ENCODE data around the gene PDCD7. TPM values are rescaled to one million over a fixed set of nuclear protein-coding genes. Genes with fewer than 3 reads are reported as not detected.
"Not testable (repeated sequence)": the region's sequence is repeated elsewhere in the genome, so short reads cannot be mapped to it uniquely, and the experiment has no call there.

PDCD7 gene
- total RNA-seq, 1 donor from 2014 or later, result 16.6 TPM

- DNase-seq (ENCODE audit: extremely low read depth, low read depth, low spot score), result no peak
Measured at GRCh38 chr15:65076486-65077290, 56.9 kb downstream of the PDCD7 start, which contains the start of gene KBTBD13. KBTBD13 (plus strand) TSS chr15:65076746; CDS start chr15:65076816, 70 bp downstream.

GRCh38 chr15:65075607-65076395 lies 57.8 kb downstream of the PDCD7 start:
- not testable (repeated sequence) for DNase-seq (ENCODE audit: extremely low read depth, low read depth, low spot score)

GRCh38 chr15:65074946-65075345 lies 58.7 kb downstream of the PDCD7 start:
- not testable (repeated sequence) for DNase-seq (ENCODE audit: extremely low read depth, low read depth, low spot score)

GRCh38 chr15:65072617-65073016 lies 61.0 kb downstream of the PDCD7 start:
- DNase-seq (ENCODE audit: extremely low read depth, low read depth, low spot score), result no peak

- DNase-seq (ENCODE audit: extremely low read depth, low read depth, low spot score), result no peak
Measured at GRCh38 chr15:65072027-65072426, 61.6 kb downstream of the PDCD7 start.

- DNase-seq (ENCODE audit: extremely low read depth, low read depth, low spot score), result no peak
Measured at GRCh38 chr15:65071381-65071811, 62.2 kb downstream of the PDCD7 start.

- no peak for DNase-seq (ENCODE audit: extremely low read depth, low read depth, low spot score)
Measured at GRCh38 chr15:65069779-65070546, 63.6 kb downstream of the PDCD7 start.

GRCh38 chr15:65069179-65069578 lies 64.4 kb downstream of the PDCD7 start:
- no peak for DNase-seq (ENCODE audit: extremely low read depth, low read depth, low spot score)

GRCh38 chr15:65068403-65068788 lies 65.2 kb downstream of the PDCD7 start:
- DNase-seq (ENCODE audit: extremely low read depth, low read depth, low spot score), result no peak

GRCh38 chr15:65067645-65068402 lies 65.8 kb downstream of the PDCD7 start, which contains the start of gene RASL12:
RASL12 (minus strand) TSS chr15:65067991; CDS start chr15:65067835, 156 bp downstream.
- no peak for DNase-seq (ENCODE audit: extremely low read depth, low read depth, low spot score)

Other genes starting within 250 kb of the PDCD7 start
- 0.58 and 6.2 TPM in 2 replicates for gene ANKDD1A, start 221.9 kb downstream of the PDCD7 start, total RNA-seq
- 97.1 and 102 TPM in 2 replicates for gene SPG21, start 143.9 kb downstream of the PDCD7 start, total RNA-seq
- 18.2 and 22.4 TPM in 2 replicates for gene MTFMT, start 104.2 kb downstream of the PDCD7 start, total RNA-seq
- gene SLC51B, start 88.4 kb downstream of the PDCD7 start, total RNA-seq, result not detected in 2 replicates
- not detected in 2 replicates for gene RASL12, start 65.8 kb downstream of the PDCD7 start, total RNA-seq
- gene KBTBD13, start 57.1 kb downstream of the PDCD7 start, total RNA-seq, result not detected in 2 replicates
- 0.53 and 1.6 TPM in 2 replicates for gene UBAP1L, start 18.6 kb downstream of the PDCD7 start, total RNA-seq
- gene CLPX, start 51.5 kb upstream of the PDCD7 start, total RNA-seq, result 35.9 and 37.9 TPM in 2 replicates
- gene CILP, start 77.7 kb upstream of the PDCD7 start, total RNA-seq, result 0.12 TPM in 1 of 2 replicates, not detected in the other
- gene PARP16, start 153.1 kb upstream of the PDCD7 start, total RNA-seq, result 4.0 and 9.0 TPM in 2 replicates
- not detected in 2 replicates for gene RNU5A-1, start 162.2 kb upstream of the PDCD7 start, total RNA-seq
- gene RNU5B-1, start 170.9 kb upstream of the PDCD7 start, total RNA-seq, result not detected in 2 replicates
- 0.41 TPM in 1 of 2 replicates, not detected in the other for gene IGDCC3, start 244.2 kb upstream of the PDCD7 start, total RNA-seq

Data from glomerular endothelial cell (primary cell).